Measurements from ENCODE around the gene RD3L.
A peak's percentile ranks its signal among the peaks of the same experiment; 100 is the strongest.
"Not testable (repeated sequence)": the region's sequence is repeated elsewhere in the genome, so short reads cannot be mapped to it uniquely, and the experiment has no call there.

The RD3L gene

DNA sequence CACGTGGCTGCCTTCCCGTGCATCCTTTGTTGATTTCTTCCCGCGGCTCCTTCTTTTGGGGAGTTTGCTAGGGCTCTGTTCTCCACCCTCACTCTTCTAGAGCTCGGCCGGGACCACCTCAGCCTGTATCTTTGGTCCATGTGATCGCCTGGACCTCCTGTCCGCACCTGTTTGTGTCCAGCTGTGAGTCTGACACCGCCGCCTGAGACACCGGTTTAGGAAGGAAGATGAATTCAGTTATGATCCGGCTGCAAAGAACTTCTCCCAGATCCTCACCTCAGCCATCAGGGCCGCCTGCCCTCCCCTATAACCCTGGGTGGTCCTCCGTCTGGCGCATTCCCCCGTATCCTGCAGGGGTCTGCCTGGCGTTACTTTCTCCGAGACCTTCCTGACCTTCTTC is 14.8 kb downstream of the RD3L start:
- no peak for DNase-seq

- no peak for DNase-seq
Measured at GRCh38 chr14:103925316-103925715, 17.0 kb downstream of the RD3L start.

DNA sequence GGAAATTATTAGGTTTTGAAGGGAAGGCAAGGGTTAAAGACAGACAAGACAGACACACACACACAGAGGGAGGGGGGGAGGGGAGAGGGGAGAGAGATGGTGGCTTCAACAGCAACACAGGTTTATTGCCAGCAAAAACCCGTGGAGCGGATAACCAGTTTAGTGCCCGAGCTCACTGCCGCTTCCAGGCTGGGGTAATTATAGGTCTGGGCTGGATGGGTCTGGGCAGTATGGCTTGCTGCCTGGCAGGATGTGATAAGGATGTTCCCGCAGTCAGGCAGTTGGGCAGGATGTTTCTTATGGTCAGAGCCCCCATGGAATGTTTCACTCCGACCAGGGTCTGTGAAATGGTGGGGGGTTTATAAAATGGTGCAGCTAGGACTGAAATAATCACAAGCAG is 18.5 kb downstream of the RD3L start:
- DNase-seq = no peak

- not testable (repeated sequence) for DNase-seq
Measured at GRCh38 chr14:103921855-103922200, 20.5 kb downstream of the RD3L start.

DNA sequence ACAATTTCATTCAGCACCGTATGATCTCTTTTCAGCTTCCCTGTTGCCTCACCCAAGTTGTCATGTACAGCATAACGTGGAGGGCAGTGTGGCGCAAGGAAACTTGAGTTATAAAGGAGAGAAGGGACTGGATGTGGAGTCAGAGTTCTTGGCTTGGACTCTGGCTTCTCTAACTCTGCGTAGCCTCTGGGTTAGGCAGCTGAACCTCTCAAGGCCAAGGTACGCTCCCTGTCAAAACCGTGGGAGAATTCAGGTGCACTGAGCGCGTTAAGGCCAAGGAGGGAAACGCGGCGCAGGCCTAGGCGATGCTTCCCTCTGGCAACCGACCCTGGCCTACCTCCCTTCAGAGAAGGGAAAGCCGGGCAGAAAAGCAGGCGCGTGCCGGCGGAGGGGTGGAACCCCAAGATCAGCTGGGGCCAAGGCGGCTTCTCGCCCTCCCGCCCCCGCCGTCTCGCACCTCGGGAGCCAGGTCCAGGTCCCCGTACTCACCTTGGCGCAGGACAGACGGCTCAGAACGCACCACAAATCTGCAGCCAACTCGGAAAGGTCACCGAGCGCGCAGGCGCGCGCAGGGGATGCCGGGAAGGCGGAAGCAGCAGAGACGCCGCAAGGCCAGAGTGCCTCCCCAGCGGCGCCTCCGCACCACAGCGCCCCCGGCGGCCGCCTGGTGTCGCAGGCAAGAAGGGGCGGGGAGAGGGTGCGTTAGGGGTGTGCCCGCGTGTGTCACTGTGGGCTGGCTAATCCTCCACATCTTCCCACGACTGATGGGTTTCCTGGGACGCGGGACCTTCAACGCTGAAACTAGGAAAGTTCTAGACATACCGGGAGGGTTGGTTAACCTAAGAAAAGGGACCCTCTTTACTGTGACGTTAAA is 21.1 kb downstream of the RD3L start:
- peak; percentile 88 for DNase-seq

GRCh38 chr14:103916636-103917262 is 25.6 kb downstream of the RD3L start:
- no peak for DNase-seq

DNA sequence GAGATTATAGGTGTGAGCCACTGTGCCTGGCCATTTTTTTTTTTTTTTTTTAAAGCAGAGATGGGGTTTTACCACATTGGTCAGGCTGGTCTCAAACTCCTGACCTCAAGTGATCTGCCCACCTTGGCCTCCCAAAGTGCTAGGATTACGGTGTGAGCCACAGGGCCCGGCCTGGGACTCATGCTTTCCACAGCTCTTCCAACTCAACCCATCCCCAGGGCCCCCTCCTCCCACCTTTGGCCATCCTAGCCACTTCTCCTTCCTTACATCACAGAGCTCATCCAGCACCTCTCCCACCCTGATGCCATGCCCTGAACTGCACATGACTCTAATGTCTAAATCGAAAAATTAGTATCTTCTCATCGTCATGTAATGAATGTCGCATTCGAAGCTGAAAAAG is 26.7 kb downstream of the RD3L start:
- no peak for DNase-seq

GRCh38 chr14:103910984-103911383 is 31.3 kb downstream of the RD3L start:
- no peak for DNase-seq

- peak; percentile 63 for DNase-seq
Measured at GRCh38 chr14:103910262-103910935, 31.9 kb downstream of the RD3L start.

- DNase-seq = no peak
Measured at GRCh38 chr14:103909531-103910261, 32.6 kb downstream of the RD3L start.

- no peak for DNase-seq
Measured at GRCh38 chr14:103908580-103908979, 33.7 kb downstream of the RD3L start.

DNA sequence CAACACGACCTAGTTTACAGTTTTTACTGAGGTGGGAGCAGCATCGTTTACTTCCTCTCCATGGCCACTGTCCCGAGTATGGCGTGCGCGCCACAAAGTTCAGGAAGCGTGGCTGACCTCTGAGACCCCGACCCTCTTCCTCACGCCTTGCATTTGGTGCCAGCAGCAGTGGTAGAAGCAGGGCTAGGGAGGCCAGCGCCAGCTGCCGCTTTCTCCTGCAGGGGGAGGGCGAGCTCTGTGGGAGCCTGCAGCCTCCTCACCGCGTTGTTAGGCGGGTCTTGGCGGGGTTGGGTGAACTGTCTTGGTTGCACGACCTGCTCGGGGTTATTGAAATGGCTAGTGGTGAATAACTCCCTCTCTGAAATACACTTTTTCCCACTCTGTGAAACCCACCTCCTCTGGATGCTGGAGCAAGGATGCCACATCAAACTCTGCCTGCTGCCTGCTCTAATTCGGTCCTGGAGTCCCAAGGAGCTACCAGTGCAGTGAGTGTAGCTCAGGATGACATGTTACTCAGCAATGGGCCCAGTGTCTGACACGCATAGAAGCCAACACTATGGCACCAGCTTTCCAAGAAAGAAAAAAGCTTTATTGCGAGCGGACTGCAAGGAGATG is 36.4 kb downstream of the RD3L start:
- DNase-seq = no peak

DNA sequence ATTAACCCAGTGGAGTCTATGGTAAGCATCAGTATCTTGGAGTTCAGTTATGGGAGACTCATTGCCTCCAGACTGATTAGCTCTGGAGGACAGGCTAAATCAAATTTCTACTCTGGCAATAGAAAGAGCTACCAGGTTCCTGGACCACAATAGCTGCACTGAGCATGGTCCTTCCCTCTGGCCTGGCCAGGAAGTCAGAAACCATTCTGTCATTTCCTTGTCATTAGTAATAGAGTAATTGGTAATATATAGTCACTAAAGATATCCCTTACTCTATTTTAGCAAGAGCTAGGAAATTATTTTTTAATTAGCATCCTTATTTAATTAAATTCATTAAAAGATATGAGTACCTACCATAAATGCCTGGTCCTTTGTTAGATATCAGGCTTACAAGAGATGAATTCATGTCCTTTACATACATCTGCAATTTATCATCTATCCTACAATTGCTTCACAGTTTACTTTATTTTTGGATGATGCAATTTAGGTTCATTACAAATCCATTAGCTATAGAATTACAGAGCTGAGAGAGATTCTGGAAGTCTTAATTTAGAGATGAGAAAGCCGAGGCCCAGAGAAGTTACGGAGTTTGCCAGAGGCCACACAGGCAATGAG is 37.7 kb downstream of the RD3L start:
- no peak for DNase-seq

DNA sequence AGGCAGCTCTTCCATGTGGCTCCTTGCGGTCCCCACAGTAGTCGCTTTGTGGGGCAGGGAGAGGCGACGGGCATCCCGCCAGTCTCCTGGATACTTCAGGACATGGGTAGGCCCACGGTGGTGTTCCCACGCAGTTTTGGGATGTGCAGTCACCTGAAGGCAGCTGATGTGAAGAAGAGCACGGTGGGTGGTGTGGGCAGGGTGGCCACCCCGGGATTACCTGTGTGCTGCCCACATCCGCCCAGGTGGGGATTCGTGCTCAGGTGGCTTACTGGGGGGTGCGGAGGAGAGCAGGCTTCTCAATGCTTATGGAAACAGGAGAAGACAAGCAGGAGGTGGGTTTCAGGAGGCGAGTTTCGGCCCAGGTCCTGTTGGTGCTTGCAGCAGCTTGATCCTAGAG is 42.5 kb downstream of the RD3L start:
- DNase-seq = no peak

DNA sequence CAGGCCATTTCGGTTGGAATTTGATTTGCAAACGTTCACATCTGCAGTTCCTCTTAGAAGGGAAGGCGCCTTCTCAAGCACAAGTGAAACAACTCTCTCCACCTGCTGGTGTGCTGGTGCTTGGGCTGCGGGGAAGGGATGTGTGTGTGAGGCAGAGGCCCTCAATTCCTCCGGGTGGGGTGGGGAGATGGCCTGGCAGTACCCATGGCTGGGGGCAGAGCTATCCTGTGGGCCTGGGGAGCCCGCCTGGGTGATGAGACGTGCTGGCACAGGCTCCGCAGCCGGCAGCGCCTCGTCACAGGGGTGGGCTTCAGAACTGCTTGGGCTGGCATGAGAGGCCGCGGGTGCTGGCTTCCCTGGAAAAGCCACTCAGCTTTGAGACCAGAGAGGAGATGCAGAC is 43.0 kb downstream of the RD3L start:
- no peak for DNase-seq

- no peak for DNase-seq
Measured at GRCh38 chr14:103898711-103899110, 43.6 kb downstream of the RD3L start.

GRCh38 chr14:103898204-103898603 is 44.1 kb downstream of the RD3L start:
- no peak for DNase-seq

GRCh38 chr14:103897075-103897947 is 45.0 kb downstream of the RD3L start:
- no peak for DNase-seq

DNA sequence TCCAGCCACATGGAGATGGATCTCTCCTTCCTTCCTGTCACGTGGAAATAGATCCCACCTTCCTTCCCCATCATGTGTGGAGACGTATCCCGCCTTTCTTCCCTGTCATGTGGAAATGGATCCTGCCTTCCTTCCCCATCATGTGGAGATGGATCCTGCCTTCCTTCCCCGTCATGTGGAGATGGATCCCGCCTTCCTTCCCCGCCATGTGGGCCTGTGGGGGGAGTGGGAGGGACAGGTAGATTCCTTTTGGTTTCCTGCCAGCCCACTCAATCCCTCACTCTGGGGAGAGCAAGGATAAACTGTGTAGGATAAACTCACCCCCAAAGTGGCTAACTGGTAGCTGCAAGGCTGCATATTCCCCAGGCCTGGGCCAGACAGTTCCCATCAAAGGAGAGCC is 45.8 kb downstream of the RD3L start:
- no peak for DNase-seq

DNA sequence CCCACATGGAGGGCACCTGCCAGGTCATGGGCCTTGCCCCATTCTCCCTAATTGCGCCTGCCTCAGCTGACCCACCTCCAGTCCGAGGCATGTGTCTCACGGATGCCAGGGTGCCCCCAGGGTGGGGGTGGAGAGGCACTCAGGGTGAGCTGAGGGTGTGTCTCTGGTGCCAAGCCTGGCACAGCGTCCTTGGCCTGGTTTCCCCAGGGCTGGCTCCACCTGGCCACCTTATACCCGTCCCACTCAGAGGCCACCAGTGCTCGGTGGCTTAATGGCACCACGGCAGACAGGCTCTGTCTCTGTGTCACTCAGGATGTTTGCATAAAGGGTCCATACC is 47.6 kb downstream of the RD3L start:
- DNase-seq = no peak

DNA sequence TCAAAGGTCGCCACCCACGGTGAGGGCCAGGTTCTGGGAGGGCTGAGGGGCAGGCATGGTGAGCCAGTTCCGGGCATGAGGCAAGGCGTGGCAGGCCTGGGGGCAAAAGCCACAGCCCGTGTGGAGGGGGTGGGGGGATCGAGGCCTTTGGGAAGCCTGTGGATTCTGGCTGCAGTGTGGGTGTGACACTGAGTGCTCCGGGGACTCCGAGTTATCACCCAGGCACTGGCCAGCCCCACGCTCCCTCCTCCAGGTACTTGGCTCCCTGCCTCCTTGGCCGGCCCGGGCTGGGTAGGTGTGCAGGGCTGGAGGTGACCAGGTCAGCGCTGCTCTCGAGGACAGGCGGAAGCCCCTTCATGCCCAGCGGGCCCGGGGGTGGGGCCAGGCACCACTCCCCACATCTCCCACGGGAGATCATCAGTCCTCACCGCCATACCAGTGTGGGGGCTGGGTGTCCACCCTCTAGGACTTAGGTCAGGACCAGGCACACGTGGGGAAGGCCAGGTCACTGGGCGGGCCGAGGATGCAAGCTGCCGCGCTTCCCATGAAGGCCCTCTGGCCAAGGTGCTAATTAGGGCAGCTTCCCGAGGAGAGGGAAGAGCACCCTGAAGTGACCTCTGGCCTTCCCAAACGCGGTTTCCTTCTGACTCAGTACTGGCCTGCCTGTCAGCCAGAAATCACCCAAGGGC is 48.2 kb downstream of the RD3L start:
- no peak for DNase-seq
